ENCODE data around the gene PEX13.
"Not testable (repeated sequence)": the region's sequence is repeated elsewhere in the genome, so short reads cannot be mapped to it uniquely, and the experiment has no call there.

Gene PEX13

DNA sequence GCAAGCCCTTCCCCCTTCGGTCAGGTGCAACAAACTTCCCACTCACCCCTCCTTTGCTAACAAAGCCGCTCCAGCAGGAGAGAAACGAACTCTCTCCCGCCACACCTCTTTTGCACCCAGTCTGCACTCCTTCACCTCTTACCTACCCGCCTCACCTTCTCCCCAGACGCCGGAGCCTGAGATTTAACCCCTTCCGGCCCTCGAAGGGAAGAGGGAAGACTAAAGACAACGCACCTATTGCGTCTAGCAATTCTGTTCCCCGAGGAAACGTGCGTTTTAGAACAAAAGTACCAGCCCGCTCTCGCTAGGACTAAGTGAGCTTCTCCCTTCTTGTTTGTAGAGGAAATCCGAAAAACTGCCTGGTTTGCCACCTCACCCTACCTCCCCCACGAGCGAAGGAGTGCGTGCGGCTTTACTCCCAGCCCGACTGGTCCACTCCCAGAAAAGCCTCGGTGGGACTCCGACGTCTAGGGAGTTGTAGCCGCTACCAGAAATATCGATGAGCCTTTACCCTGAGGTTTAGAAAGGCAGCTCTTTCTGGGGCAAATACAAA is 441 bp upstream of the PEX13 start:
- peak; percentile 91 for DNase-seq (ENCODE audit: low read depth)

DNA sequence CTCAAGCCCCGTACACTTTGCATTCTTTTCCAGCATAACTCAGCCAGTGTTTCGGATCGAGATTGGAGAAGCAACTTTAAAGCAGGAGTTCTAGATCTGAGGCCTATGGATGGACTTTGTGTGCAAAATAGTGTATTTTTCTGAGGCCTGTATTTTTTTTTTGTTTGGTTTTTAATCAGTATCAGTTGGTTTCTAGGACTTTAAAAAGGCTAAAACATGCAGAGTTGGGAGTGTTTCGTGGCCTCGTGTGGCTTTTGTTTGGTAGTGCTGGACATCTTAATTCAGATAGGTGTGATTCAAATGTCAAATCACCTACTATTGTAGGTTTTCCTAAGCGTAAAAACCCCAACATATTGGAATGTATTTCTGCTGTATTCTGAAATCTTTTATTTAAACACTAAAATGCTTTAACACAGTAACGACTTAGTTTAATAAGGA is 817 bp downstream of the PEX13 start:
- TF ChIP-seq, protein P1, sequence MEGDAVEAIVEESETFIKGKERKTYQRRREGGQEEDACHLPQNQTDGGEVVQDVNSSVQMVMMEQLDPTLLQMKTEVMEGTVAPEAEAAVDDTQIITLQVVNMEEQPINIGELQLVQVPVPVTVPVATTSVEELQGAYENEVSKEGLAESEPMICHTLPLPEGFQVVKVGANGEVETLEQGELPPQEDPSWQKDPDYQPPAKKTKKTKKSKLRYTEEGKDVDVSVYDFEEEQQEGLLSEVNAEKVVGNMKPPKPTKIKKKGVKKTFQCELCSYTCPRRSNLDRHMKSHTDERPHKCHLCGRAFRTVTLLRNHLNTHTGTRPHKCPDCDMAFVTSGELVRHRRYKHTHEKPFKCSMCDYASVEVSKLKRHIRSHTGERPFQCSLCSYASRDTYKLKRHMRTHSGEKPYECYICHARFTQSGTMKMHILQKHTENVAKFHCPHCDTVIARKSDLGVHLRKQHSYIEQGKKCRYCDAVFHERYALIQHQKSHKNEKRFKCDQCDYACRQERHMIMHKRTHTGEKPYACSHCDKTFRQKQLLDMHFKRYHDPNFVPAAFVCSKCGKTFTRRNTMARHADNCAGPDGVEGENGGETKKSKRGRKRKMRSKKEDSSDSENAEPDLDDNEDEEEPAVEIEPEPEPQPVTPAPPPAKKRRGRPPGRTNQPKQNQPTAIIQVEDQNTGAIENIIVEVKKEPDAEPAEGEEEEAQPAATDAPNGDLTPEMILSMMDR (IDR thresholded peaks at IDR 0.05; ENCODE audit: insufficient read depth, low read depth, low read length, missing control alignments) = no peak
- H3K4me3 ChIP-seq (ENCODE audit: low read length) = peak overlapping the region; percentile 96
- DNase-seq (ENCODE audit: low read depth) = peak; percentile 74

More for the DNA sequence above, 441 bp upstream of the PEX13 start:
- H3K4me3 ChIP-seq (ENCODE audit: low read length) = peak overlapping the region; percentile 96
- TF ChIP-seq, protein P1 (IDR thresholded peaks at IDR 0.05; ENCODE audit: insufficient read depth, low read depth, low read length, missing control alignments) = no peak

DNA sequence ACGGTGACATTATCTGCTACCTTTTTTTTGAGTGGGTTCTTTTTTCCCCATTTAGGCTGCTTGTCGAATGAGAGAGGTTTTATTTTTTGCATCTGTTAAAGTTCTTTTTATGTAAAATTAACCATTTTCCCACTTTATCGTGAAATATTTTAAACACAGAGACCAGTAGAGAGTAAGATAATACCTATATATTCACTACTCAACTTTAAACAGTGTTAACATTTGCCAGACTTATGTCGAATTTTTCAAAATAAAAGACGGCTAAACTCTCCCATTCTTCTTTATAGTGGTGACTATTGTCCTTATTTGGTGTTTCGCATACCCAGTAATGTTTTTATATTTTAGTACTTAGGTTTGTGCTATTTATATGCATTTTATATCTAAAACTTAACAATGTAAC is 1.3 kb downstream of the PEX13 start:
- DNase-seq (ENCODE audit: low read depth) = no peak
- TF ChIP-seq, protein P1 (IDR thresholded peaks at IDR 0.05; ENCODE audit: insufficient read depth, low read depth, low read length, missing control alignments) = no peak
- peak overlapping the region; percentile 96 for H3K4me3 ChIP-seq (ENCODE audit: low read length)

DNA sequence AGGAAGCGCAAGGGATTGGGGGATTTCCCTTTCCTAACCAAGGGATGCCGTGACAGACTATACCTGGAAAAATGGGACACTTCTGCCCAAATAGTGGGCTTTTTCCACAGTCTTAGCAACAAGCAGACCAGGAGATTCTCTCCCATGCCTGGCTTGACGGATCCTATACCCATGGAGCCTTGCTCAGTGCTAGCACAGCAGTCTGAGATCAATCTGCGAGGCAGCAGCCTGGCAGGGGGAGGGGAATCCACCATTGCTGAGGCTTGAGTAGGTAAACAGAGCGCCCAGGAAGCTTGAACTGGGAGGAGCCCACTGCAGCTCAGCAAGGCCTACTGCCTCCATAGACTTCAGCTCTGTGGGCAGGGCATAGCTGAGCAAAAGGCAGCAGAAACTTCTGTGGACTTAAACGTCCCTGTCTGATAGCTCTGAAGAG is 3.7 kb downstream of the PEX13 start:
- no peak for DNase-seq (ENCODE audit: low read depth)
- TF ChIP-seq, protein P1 (IDR thresholded peaks at IDR 0.05; ENCODE audit: insufficient read depth, low read depth, low read length, missing control alignments) = no peak

DNA sequence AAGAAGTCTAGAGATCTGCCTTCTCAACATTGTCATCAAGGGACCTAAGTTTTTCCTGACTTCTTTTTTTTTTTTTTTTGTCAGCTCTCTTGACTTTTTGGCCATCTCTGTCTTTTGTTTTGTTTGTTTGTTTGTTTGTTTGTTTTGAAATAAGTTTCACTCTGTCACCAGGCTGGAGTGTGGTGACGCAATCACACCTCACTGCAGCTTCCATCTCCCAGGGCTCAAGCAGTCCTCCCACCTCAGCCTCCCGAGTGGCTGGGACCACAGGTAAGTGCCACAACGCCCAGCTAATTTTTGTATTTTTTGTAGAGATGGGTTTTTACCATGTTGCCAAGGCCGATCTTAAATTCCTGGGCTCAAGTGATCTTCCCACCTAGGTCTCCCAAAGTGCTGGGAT is 6.2 kb downstream of the PEX13 start:
- no peak overlapping the region for H3K4me3 ChIP-seq (ENCODE audit: low read length)
- no peak for DNase-seq (ENCODE audit: low read depth)
- TF ChIP-seq, protein P1 (IDR thresholded peaks at IDR 0.05; ENCODE audit: insufficient read depth, low read depth, low read length, missing control alignments) = no peak

More for the DNA sequence above, 3.7 kb downstream of the PEX13 start:
- H3K4me3 ChIP-seq (ENCODE audit: low read length) = no peak overlapping the region

DNA sequence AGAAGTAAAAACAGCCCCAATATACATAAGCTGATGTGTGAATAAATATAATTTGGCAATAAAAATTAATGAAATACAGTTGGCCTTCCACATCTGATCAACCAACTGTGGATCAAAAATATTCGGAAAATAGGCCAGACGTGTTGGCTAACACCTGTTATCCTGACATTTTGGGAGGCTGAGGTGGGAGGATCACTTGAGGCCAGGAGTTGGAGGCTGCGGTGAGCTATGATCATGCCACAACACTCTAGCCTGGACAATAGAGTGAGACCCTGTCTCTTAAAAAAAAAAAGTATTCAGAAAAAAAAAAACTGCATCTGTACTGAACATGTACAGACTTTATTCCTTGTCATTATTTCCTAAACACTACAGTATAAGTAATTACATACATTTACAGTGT is 12.0 kb downstream of the PEX13 start:
- no peak for DNase-seq (ENCODE audit: low read depth)
- no peak overlapping the region for H3K4me3 ChIP-seq (ENCODE audit: low read length)
- TF ChIP-seq, protein P1 (IDR thresholded peaks at IDR 0.05; ENCODE audit: insufficient read depth, low read depth, low read length, missing control alignments) = no peak

DNA sequence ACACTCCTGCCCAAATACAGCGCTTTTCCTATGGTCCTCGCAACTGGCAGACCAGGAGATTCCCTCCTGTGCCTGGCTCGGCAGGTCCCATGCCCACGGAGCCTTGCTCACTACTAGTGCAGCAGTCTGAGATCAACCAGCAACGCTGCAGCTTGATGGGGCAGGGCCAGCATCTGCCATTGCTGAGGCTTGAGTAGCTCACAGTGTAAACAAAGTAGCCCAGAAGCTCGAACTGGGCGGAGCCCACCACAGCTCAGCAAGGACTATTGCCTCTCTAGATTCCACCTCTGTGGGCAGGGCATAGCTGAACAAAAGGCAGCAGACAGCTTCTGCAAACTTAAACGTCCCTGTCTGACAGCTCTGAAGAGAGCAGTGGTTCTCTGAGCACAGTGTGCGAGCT is 17.1 kb downstream of the PEX13 start:
- DNase-seq (ENCODE audit: low read depth); H3K4me3 ChIP-seq (ENCODE audit: low read length): not testable (repeated sequence)

DNA sequence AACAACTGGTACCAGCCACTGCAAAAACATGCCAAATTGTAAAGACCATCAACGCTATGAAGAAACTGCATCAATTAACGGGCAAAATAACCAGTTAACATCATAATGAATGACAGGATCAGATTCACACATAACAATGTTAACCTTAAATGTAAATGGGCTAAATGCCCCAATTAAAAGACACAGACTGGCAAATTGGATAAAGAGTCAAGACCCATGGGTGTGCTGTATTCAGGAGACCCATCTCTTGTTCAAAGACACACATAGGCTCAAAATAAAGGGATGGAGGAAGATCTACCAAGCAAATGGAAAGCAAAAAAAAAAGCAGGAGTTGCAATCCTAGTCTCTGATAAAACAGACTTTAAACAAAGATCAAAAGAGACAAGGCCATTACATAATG is 19.1 kb downstream of the PEX13 start:
- not testable (repeated sequence) for DNase-seq (ENCODE audit: low read depth); H3K4me3 ChIP-seq (ENCODE audit: low read length)
